H7 (cell line): ENCODE measurements around the gene CEACAM8. TPM values are rescaled to one million over a fixed set of nuclear protein-coding genes. Genes with fewer than 3 reads are reported as not detected.
"Not testable (repeated sequence)": the region's sequence is repeated elsewhere in the genome, so short reads cannot be mapped to it uniquely, and the experiment has no call there.

Source experiments
- DNase-seq: peaks from one replicate; pipeline ENCODE4 v3.0.0; 2012
- H3K27me3 ChIP-seq: 2 replicates; pipeline ENCODE4 v1.6.0; 2011; ENCODE audit warnings: mild to moderate bottlenecking, low read length; ENCODE audit not compliant: control insufficient read depth, insufficient read depth
- H3K36me3 ChIP-seq: replicated peaks from 2 replicates; pipeline ENCODE4 v1.5.1; 2011; ENCODE audit warnings: low read length; ENCODE audit not compliant: control insufficient read depth, insufficient read depth
- H3K4me3 ChIP-seq: 2 replicates; pipeline ENCODE4 v1.5.1; 2011; ENCODE audit warnings: low read depth, mild to moderate bottlenecking, control low read depth, low read length, moderate library complexity; ENCODE audit not compliant: insufficient read depth
- total RNA-seq: library from RNA; depleted of rRNA; stranded (reverse); fragments of >200 nt; shearing (Covaris generic); gene quantifications from 2 replicates; pipeline ENCODE4 v1.2.3, GENCODE V29; 2014; rRNA removed

CEACAM8 gene
- total RNA-seq, 1 experiment from 2014 or later, result not detected

GRCh38 chr19:42542791-42543190 is 51.9 kb downstream of the CEACAM8 start:
- Histone ChIP-seq H3K27me3 (no peaks in the 10 kb centered on the region), H3K4me3 (no peak overlapping the region), H3K36me3 (no peaks in the 10 kb centered on the region)
- no peak for DNase-seq

- H3K27me3 ChIP-seq, result no peaks in the 10 kb centered on the region
- DNase-seq, result no peak
- no peak overlapping the region for H3K4me3 ChIP-seq
- H3K36me3 ChIP-seq, result no peaks in the 10 kb centered on the region
These were observed 54.6 kb downstream of the CEACAM8 start for GRCh38 chr19:42540071-42540553.

DNA sequence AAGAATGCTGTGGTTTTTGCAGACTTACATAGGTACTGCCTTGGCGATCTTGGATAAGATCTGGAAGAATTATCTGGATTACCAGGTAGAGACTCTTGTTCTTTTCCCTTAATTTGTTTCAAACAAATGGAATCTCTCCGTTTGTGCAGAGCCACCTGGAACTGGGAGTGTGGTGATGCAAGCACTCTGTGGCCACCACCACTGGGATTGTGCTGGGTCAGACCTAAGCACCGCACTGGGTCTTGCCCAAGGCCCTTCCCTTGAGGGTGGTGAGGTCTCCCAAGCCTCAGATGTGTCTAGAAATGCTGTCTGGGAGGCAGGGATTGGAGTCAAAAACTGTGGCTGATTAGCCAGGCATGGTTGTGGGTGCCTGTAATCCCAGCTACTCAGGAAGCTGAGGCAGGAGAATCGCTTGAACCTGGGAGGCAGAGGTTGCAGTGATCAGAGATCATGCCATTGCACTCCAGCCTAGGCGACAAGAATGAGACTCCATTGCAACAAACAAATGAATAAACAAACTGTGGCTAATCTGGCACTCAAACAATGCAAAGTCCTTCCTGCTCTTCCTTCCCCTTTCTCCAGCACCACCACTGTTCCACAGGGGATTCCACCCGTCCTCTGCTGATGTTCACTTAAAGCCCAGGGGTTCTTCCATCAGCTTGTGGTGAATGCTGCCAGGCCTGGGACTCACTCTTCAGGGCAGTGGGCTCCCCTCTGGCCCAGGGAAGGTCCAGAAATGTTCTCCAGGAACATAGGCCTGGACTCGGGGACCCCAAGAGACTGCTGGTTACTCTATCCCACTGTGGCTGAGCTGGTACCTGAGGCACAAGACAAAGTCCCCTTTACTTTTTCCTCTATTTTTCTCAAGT is 55.6 kb downstream of the CEACAM8 start:
- no peak overlapping the region for H3K4me3 ChIP-seq
- DNase-seq, result no peak
- H3K36me3 ChIP-seq, result no peaks in the 10 kb centered on the region
- H3K27me3 ChIP-seq, result no peaks in the 10 kb centered on the region

DNA sequence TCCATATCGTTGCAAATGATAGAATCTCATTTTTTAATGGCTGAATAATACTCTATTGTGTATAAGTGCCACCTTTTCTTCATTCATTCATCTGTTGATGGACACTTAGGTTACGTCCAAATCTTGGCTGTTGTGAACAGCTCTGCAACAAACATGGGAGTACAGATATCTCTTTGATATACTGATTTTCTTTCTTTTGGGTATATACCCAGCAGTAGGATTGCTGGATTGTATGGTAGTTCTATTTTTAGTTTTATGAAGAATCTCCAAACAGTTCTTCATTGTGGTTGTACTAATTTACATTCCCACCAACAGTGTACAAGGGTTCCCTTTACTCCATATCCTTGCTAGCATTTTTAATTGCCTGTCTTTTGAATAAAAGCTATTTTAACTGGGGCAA is 59.4 kb downstream of the CEACAM8 start:
- not testable (repeated sequence) for H3K4me3 ChIP-seq, H3K27me3 ChIP-seq

GRCh38 chr19:42534391-42534790 is 60.3 kb downstream of the CEACAM8 start:
- Histone ChIP-seq H3K36me3 (no peaks in the 10 kb centered on the region), H3K4me3 (no peak overlapping the region), H3K27me3 (no peaks in the 10 kb centered on the region)
- DNase-seq, result no peak

More for the DNA sequence above, 59.4 kb downstream of the CEACAM8 start:
- DNase-seq, H3K36me3 ChIP-seq: not testable (repeated sequence)

DNA sequence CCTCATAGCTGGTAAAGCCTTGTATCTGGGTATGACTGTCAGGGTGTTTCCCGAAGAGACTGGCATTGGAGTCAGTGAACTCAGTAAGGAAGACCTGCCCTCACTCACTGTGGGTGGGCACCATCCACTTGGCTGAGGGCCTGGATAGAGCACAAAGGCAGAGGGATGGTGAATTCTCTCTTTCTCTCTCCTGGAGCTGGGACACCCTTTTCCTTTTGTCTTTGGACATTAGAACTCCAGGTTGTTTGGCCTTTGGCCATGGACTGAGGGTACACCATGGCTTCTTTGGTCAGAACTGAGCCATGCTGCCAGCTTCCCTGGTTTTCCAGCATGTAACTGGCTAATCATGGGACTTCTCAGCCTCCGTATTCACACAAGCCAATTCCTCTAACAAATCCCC is 61.8 kb downstream of the CEACAM8 start:
- Histone ChIP-seq H3K36me3 (no peaks in the 10 kb centered on the region), H3K4me3 (no peak overlapping the region), H3K27me3 (no peaks in the 10 kb centered on the region; the same call in 1 of the 2 replicates)
- DNase-seq, result no peak

DNA sequence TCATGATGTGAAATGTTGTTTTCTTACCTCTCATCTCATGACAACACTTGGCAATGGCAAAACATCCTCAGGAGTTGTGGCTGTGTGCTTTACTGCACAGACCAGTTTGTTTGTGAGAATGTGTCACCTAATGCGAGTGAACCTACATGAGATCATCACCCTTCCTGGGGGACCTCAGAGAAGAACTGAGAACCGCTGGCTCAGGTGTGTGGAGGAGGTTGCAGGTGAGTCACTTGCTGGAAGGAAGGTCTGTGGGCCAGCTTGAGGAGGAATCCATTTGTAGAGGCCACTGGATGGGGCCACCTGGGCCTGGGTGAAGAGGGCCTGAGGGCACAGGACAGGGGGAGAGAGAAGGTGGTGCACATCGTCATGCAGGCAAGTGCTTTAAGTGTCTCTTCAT is 63.4 kb downstream of the CEACAM8 start:
- Histone ChIP-seq H3K4me3 (no peak overlapping the region), H3K27me3 (no peaks in the 10 kb centered on the region; the same call in 1 of the 2 replicates), H3K36me3 (no peaks in the 10 kb centered on the region)
- no peak for DNase-seq

Other genes starting within 250 kb of the CEACAM8 start
- 7.8 and 11.5 TPM in 2 replicates for gene CNFN, start 204.6 kb downstream of the CEACAM8 start, total RNA-seq
- gene LIPE, start 167.5 kb downstream of the CEACAM8 start, total RNA-seq, result 7.5 and 8.2 TPM in 2 replicates
- not detected in 2 replicates for gene CXCL17, start 152.0 kb downstream of the CEACAM8 start, total RNA-seq
- 0.30 and 0.42 TPM in 2 replicates for gene CEACAM1, start 66.4 kb downstream of the CEACAM8 start, total RNA-seq
- gene PSG3, start 145.6 kb upstream of the CEACAM8 start, total RNA-seq, result not detected in 2 replicates
- gene PSG8, start 170.8 kb upstream of the CEACAM8 start, total RNA-seq, result not detected in 2 replicates